ENCODE data around the gene LRIT2.
"Not testable (repeated sequence)": the region's sequence is repeated elsewhere in the genome, so short reads cannot be mapped to it uniquely, and the experiment has no call there.

Gene LRIT2

GRCh38 chr10:84191106-84191505 is 34.2 kb downstream of the LRIT2 start:
- H3K9ac ChIP-seq (ENCODE audit: insufficient read length, low read depth): no peak overlapping the region
- no peaks in the 10 kb centered on the region for H3K36me3 ChIP-seq (ENCODE audit: insufficient read depth, insufficient read length, low read length)
- H3K4me1 ChIP-seq (ENCODE audit: insufficient read depth, insufficient read length): peaks cover 6% of the 10 kb centered on the region
- no peaks in the 10 kb centered on the region for H3K9me3 ChIP-seq (ENCODE audit: insufficient read depth, low read length)
- peaks cover 28% of the 10 kb centered on the region for H3K27me3 ChIP-seq (ENCODE audit: insufficient read depth, insufficient read length)
- no peak for DNase-seq (ENCODE audit: low read depth, low spot score)
- TF ChIP-seq SUZ12 (IDR thresholded peaks at IDR 0.05; ENCODE audit: extremely low read depth, insufficient read depth, insufficient read length) (no peak), ZNF274 (IDR thresholded peaks at IDR 0.05; ENCODE audit: low read depth, low read length) (no peak), YY1 (IDR thresholded peaks at IDR 0.05; ENCODE audit: insufficient read depth, insufficient read length) (no peak)
- H3K4me3 ChIP-seq (ENCODE audit: insufficient read length, low read depth): no peak overlapping the region

GRCh38 chr10:84190621-84191020 is 34.7 kb downstream of the LRIT2 start:
- H3K4me1 ChIP-seq (ENCODE audit: insufficient read depth, insufficient read length): peaks cover 5% of the 10 kb centered on the region
- no peaks in the 10 kb centered on the region for H3K9me3 ChIP-seq (ENCODE audit: insufficient read depth, low read length)
- DNase-seq (ENCODE audit: low read depth, low spot score): no peak
- TF ChIP-seq ZNF274 (IDR thresholded peaks at IDR 0.05; ENCODE audit: low read depth, low read length) (no peak), SUZ12 (IDR thresholded peaks at IDR 0.05; ENCODE audit: extremely low read depth, insufficient read depth, insufficient read length) (no peak), YY1 (IDR thresholded peaks at IDR 0.05; ENCODE audit: insufficient read depth, insufficient read length) (no peak)
- H3K27me3 ChIP-seq (ENCODE audit: insufficient read depth, insufficient read length): peaks cover 28% of the 10 kb centered on the region
- no peak overlapping the region for H3K4me3 ChIP-seq (ENCODE audit: insufficient read length, low read depth)
- no peak overlapping the region for H3K9ac ChIP-seq (ENCODE audit: insufficient read length, low read depth)
- H3K36me3 ChIP-seq (ENCODE audit: insufficient read depth, insufficient read length, low read length): no peaks in the 10 kb centered on the region

DNA sequence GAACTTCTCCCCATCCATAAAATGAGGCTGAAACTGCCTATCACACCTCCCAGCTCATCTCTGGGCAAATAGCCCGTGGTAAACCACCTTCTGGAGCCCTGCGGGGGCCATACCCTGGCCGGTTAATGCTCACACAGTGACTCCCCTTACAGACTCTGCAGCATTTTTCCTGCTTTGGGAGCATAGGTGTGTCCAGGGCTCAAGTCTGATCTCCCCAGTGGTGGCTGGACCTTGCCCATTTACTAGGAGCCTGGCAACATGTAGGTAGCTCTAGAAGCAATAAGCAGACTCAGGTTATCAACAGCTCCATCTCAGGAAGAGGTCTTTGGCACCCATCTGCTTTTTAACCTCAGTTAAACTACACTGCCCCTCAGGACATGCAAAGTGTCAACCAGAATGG is 36.5 kb downstream of the LRIT2 start:
- peaks cover 2% of the 10 kb centered on the region for H3K4me1 ChIP-seq (ENCODE audit: insufficient read depth, insufficient read length)
- no peak overlapping the region for H3K4me3 ChIP-seq (ENCODE audit: insufficient read length, low read depth)
- DNase-seq (ENCODE audit: low read depth, low spot score): no peak
- no peak for TF ChIP-seq SUZ12 (IDR thresholded peaks at IDR 0.05; ENCODE audit: extremely low read depth, insufficient read depth, insufficient read length)
- no peak for TF ChIP-seq ZNF274 (IDR thresholded peaks at IDR 0.05; ENCODE audit: low read depth, low read length)
- no peak for TF ChIP-seq YY1 (IDR thresholded peaks at IDR 0.05; ENCODE audit: insufficient read depth, insufficient read length)
- no peaks in the 10 kb centered on the region for H3K36me3 ChIP-seq (ENCODE audit: insufficient read depth, insufficient read length, low read length)
- no peak overlapping the region for H3K9ac ChIP-seq (ENCODE audit: insufficient read length, low read depth)
- peaks cover 12% of the 10 kb centered on the region for H3K27me3 ChIP-seq (ENCODE audit: insufficient read depth, insufficient read length)
- H3K9me3 ChIP-seq (ENCODE audit: insufficient read depth, low read length): no peaks in the 10 kb centered on the region

- H3K27me3 ChIP-seq (ENCODE audit: insufficient read depth, insufficient read length): no peaks in the 10 kb centered on the region
- no peak overlapping the region for H3K9ac ChIP-seq (ENCODE audit: insufficient read length, low read depth)
- DNase-seq (ENCODE audit: low read depth, low spot score): no peak
- no peaks in the 10 kb centered on the region; the same call in 1 of the 2 replicates for H3K9me3 ChIP-seq (ENCODE audit: insufficient read depth, low read length)
- no peak for TF ChIP-seq SUZ12 (IDR thresholded peaks at IDR 0.05; ENCODE audit: extremely low read depth, insufficient read depth, insufficient read length)
- H3K4me1 ChIP-seq (ENCODE audit: insufficient read depth, insufficient read length): no peaks in the 10 kb centered on the region
- H3K36me3 ChIP-seq (ENCODE audit: insufficient read depth, insufficient read length, low read length): no peaks in the 10 kb centered on the region
- H3K4me3 ChIP-seq (ENCODE audit: insufficient read length, low read depth): no peak overlapping the region
These were observed 39.7 kb downstream of the LRIT2 start for GRCh38 chr10:84185526-84186175.

GRCh38 chr10:84184517-84184916 is 40.8 kb downstream of the LRIT2 start:
- DNase-seq (ENCODE audit: low read depth, low spot score): no peak
- H3K27me3 ChIP-seq (ENCODE audit: insufficient read depth, insufficient read length): no peaks in the 10 kb centered on the region
- no peaks in the 10 kb centered on the region; the same call in 1 of the 2 replicates for H3K9me3 ChIP-seq (ENCODE audit: insufficient read depth, low read length)
- TF ChIP-seq YY1 (IDR thresholded peaks at IDR 0.05; ENCODE audit: insufficient read depth, insufficient read length) (no peak), ZNF274 (IDR thresholded peaks at IDR 0.05; ENCODE audit: low read depth, low read length) (no peak), SUZ12 (IDR thresholded peaks at IDR 0.05; ENCODE audit: extremely low read depth, insufficient read depth, insufficient read length) (no peak)
- no peak overlapping the region for H3K4me3 ChIP-seq (ENCODE audit: insufficient read length, low read depth)
- H3K9ac ChIP-seq (ENCODE audit: insufficient read length, low read depth): no peak overlapping the region
- no peaks in the 10 kb centered on the region for H3K4me1 ChIP-seq (ENCODE audit: insufficient read depth, insufficient read length)
- H3K36me3 ChIP-seq (ENCODE audit: insufficient read depth, insufficient read length, low read length): no peaks in the 10 kb centered on the region

DNA sequence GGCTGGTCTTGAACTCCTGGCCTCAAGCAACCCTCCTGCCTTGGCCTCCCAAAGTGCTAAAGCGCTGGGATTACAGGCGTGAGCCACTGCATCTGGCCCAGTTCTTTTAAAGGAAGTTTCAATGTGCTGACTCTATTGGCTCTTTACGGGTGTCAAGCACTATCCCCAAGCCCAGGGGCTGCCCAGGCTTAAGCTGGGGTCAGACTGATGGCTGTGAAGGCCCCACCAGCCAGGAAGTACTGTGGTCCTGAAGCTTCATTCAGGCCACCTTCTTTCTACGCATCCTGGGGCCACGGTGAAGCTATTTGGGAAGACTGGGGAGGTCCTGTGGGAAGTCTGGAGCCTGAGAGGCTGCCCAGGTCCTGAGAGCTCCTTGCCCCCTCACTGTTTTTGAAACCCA is 43.7 kb downstream of the LRIT2 start:
- TF ChIP-seq ZNF274 (IDR thresholded peaks at IDR 0.05; ENCODE audit: low read depth, low read length) (no peak), SUZ12 (IDR thresholded peaks at IDR 0.05; ENCODE audit: extremely low read depth, insufficient read depth, insufficient read length) (no peak), YY1 (IDR thresholded peaks at IDR 0.05; ENCODE audit: insufficient read depth, insufficient read length) (no peak)
- no peak overlapping the region for H3K4me3 ChIP-seq (ENCODE audit: insufficient read length, low read depth)
- H3K27me3 ChIP-seq (ENCODE audit: insufficient read depth, insufficient read length): no peaks in the 10 kb centered on the region
- H3K9ac ChIP-seq (ENCODE audit: insufficient read length, low read depth): no peak overlapping the region
- no peaks in the 10 kb centered on the region; the same call in 1 of the 2 replicates for H3K9me3 ChIP-seq (ENCODE audit: insufficient read depth, low read length)
- DNase-seq (ENCODE audit: low read depth, low spot score): no peak
- no peaks in the 10 kb centered on the region for H3K36me3 ChIP-seq (ENCODE audit: insufficient read depth, insufficient read length, low read length)
- peaks cover 6% of the 10 kb centered on the region for H3K4me1 ChIP-seq (ENCODE audit: insufficient read depth, insufficient read length)

GRCh38 chr10:84180386-84180785 is 45.0 kb downstream of the LRIT2 start:
- not testable (repeated sequence) for DNase-seq (ENCODE audit: low read depth, low spot score); H3K9me3 ChIP-seq (ENCODE audit: insufficient read depth, low read length); H3K4me3 ChIP-seq (ENCODE audit: insufficient read length, low read depth); H3K4me1 ChIP-seq (ENCODE audit: insufficient read depth, insufficient read length); H3K27me3 ChIP-seq (ENCODE audit: insufficient read depth, insufficient read length); H3K36me3 ChIP-seq (ENCODE audit: insufficient read depth, insufficient read length, low read length); H3K9ac ChIP-seq (ENCODE audit: insufficient read length, low read depth)

Measured in NT2/D1 (cell line).